ENCODE data around the gene ALLC.

DNA sequence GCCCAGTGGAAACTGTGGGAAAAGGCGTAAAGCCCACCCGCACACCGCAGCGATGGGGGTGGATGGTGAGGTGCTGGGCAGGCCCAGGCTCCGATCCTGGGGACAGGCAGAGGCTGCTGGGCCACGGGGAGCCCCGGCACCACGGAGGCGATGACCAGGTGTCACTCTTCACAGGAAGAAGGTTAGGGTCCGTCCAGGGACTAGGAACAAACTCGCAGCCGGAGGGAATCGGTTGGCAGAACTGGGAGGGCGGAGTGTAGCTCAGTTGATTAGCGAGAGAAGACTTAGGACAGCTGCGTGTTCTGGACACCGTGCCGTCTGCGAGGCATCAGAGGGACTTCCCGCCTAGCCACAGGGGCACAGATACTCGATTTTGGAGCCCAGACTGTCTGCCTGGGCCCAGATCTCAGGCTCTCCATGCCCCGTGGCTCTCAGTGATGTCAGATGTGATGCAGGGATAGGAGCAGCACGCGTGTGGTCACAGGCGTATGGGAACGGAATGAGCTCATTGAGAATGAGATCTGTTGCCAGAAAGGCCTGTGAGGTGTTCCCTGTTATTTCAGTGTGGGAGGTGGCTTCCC, 16.1 kb upstream of the ALLC start:
- TF ChIP-seq, protein P1, sequence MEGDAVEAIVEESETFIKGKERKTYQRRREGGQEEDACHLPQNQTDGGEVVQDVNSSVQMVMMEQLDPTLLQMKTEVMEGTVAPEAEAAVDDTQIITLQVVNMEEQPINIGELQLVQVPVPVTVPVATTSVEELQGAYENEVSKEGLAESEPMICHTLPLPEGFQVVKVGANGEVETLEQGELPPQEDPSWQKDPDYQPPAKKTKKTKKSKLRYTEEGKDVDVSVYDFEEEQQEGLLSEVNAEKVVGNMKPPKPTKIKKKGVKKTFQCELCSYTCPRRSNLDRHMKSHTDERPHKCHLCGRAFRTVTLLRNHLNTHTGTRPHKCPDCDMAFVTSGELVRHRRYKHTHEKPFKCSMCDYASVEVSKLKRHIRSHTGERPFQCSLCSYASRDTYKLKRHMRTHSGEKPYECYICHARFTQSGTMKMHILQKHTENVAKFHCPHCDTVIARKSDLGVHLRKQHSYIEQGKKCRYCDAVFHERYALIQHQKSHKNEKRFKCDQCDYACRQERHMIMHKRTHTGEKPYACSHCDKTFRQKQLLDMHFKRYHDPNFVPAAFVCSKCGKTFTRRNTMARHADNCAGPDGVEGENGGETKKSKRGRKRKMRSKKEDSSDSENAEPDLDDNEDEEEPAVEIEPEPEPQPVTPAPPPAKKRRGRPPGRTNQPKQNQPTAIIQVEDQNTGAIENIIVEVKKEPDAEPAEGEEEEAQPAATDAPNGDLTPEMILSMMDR (conservative IDR thresholded peaks at IDR 0.05; ENCODE audit: low read length) = no peak
- no peak for TF ChIP-seq EZH2phosphoT487 (IDR thresholded peaks at IDR 0.05; ENCODE audit: borderline replicate concordance)

Measured in Loucy (cell line).